ENCODE measurements around the gene DZIP1L.
"Not testable (repeated sequence)": the region's sequence is repeated elsewhere in the genome, so short reads cannot be mapped to it uniquely, and the experiment has no call there.

The DZIP1L gene

GRCh38 chr3:138114988-138115971 lies at the start of gene DZIP1L:
Gene DZIP1L, minus strand, starts transcription at chr3:138115608. Its CDS starts 11,637 bp downstream, at chr3:138103971.
- Histone ChIP-seq H3K4me3 (ENCODE audit: low read depth, low read length) (peak within 1 kb of the TSS; percentile 69), H3K36me3 (peaks cover 21% of the 10 kb centered on the region), H3K27me3 (ENCODE audit: insufficient read depth, low read depth, severe bottlenecking) (no peaks in the 10 kb centered on the region), H3K9me3 (ENCODE audit: severe bottlenecking) (no peaks in the 10 kb centered on the region), H3K27ac (peak within 1 kb of the TSS; percentile 88)
- peak; percentile 94 for DNase-seq
- peak; percentile 50 for TF ChIP-seq CTCF (IDR thresholded peaks at IDR 0.05; ENCODE audit: low read depth, low read length)

GRCh38 chr3:138165061-138165460 lies 49.7 kb upstream of the DZIP1L start:
- H3K9me3 ChIP-seq (ENCODE audit: severe bottlenecking) = no peaks in the 10 kb centered on the region
- DNase-seq = no peak
- no peaks in the 10 kb centered on the region for H3K27me3 ChIP-seq (ENCODE audit: insufficient read depth, low read depth, severe bottlenecking)
- TF ChIP-seq CTCF (IDR thresholded peaks at IDR 0.05; ENCODE audit: low read depth, low read length) = no peak
- H3K36me3 ChIP-seq = peaks cover 87% of the 10 kb centered on the region
- H3K4me3 ChIP-seq (ENCODE audit: low read depth, low read length) = no peak overlapping the region
- no peak overlapping the region for H3K27ac ChIP-seq

GRCh38 chr3:138157743-138158142 lies 42.3 kb upstream of the DZIP1L start:
- Histone ChIP-seq H3K36me3 (peaks cover 18% of the 10 kb centered on the region), H3K9me3 (ENCODE audit: severe bottlenecking) (peaks cover 4% of the 10 kb centered on the region), H3K27me3 (ENCODE audit: insufficient read depth, low read depth, severe bottlenecking) (no peaks in the 10 kb centered on the region), H3K4me3 (ENCODE audit: low read depth, low read length) (no peak overlapping the region), H3K27ac (no peak overlapping the region)
- TF ChIP-seq CTCF (IDR thresholded peaks at IDR 0.05; ENCODE audit: low read depth, low read length) = no peak
- no peak for DNase-seq

- peaks cover 4% of the 10 kb centered on the region for H3K9me3 ChIP-seq (ENCODE audit: severe bottlenecking)
- no peaks in the 10 kb centered on the region for H3K27me3 ChIP-seq (ENCODE audit: insufficient read depth, low read depth, severe bottlenecking)
- DNase-seq = no peak
- H3K4me3 ChIP-seq (ENCODE audit: low read depth, low read length) = no peak overlapping the region
- H3K36me3 ChIP-seq = no peaks in the 10 kb centered on the region
- H3K27ac ChIP-seq = no peak overlapping the region
- no peak for TF ChIP-seq CTCF (IDR thresholded peaks at IDR 0.05; ENCODE audit: low read depth, low read length)
Observed at GRCh38 chr3:138154534-138154933, 39.1 kb upstream of the DZIP1L start.

- DNase-seq = peak; percentile 16
- no peaks in the 10 kb centered on the region for H3K27me3 ChIP-seq (ENCODE audit: insufficient read depth, low read depth, severe bottlenecking)
- no peaks in the 10 kb centered on the region for H3K9me3 ChIP-seq (ENCODE audit: severe bottlenecking)
- no peak overlapping the region for H3K4me3 ChIP-seq (ENCODE audit: low read depth, low read length)
- TF ChIP-seq CTCF (IDR thresholded peaks at IDR 0.05; ENCODE audit: low read depth, low read length) = 0 out of 2 replicates have a peak, but pooled peaks have one; percentile 3
- no peak overlapping the region for H3K27ac ChIP-seq
- H3K36me3 ChIP-seq = no peaks in the 10 kb centered on the region
Observed at GRCh38 chr3:138148503-138148902, 33.1 kb upstream of the DZIP1L start.

GRCh38 chr3:138142181-138142580 lies 26.8 kb upstream of the DZIP1L start:
- H3K27ac ChIP-seq; DNase-seq; H3K9me3 ChIP-seq (ENCODE audit: severe bottlenecking); H3K27me3 ChIP-seq (ENCODE audit: insufficient read depth, low read depth, severe bottlenecking); H3K4me3 ChIP-seq (ENCODE audit: low read depth, low read length); H3K36me3 ChIP-seq: not testable (repeated sequence)
